ENCODE data around the gene CAMKMT.

The CAMKMT gene

DNA sequence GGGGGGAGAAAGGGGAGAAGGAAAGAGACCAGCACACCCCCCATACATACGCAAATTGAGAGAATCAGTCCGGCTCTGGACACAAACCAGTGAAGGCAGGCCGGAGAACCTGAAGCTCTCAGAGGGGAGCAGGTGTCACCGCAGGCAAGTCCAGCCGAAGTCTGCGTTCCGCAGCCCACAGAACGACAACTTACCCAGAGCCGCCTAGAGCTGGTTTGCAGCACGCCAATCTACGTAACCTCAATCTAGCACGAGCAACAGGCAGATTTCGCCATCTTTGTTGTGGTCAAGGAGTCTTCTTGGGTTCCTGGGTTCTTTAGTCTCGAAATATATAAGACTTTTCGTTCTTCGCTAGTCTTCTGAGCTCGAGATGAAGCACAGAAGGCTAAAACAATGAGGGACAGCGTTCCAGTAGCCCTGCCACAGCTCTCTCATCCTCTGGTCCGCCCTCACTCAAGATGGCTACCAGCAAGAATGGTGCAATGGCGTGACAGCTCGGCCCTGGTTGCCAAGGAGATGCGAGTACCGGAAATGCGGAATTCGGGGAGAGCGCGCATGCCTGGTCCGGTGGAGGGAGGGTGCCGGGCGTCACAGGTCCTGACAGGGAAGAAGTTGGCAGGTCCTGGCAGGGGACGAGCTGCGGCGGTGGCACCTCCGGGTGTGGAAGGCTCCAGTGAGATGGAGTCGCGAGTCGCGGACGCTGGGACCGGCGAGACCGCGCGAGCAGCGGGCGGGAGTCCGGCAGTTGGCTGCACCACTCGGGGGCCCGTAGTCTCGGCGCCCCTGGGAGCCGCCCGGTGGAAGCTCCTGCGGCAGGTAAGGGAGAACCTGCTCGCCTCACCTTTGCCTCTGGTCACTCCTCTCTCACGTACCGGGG, at the start of gene CAMKMT, which contains the start of gene PREPL:
TSS of gene CAMKMT (plus strand) at position 618 of the 877 bp plus-strand sequence.
TSS of gene PREPL (minus strand) at position 165 of the 877 bp plus-strand sequence. CDS start 15,152 bp downstream, outside the sequence.
- Histone ChIP-seq H3K4me1 (ENCODE audit: insufficient read depth, low read length) (peaks cover 3% of the 10 kb centered on the region; the same call in 1 of the 2 replicates), H3K36me3 (ENCODE audit: insufficient read depth, low read depth, low read length) (no peaks in the 10 kb centered on the region), H3K27me3 (ENCODE audit: insufficient read depth, low read length) (no peaks in the 10 kb centered on the region), H3K9ac (ENCODE audit: low read depth, low read length) (peak within 1 kb of the TSS; percentile 98), H3K9me3 (ENCODE audit: insufficient read depth, low read depth, low read length) (no peaks in the 10 kb centered on the region), H3K4me3 (ENCODE audit: low read length) (peak within 1 kb of the TSS; percentile 86), H3K27ac (ENCODE audit: low read length) (peak within 1 kb of the TSS; percentile 99)

DNA sequence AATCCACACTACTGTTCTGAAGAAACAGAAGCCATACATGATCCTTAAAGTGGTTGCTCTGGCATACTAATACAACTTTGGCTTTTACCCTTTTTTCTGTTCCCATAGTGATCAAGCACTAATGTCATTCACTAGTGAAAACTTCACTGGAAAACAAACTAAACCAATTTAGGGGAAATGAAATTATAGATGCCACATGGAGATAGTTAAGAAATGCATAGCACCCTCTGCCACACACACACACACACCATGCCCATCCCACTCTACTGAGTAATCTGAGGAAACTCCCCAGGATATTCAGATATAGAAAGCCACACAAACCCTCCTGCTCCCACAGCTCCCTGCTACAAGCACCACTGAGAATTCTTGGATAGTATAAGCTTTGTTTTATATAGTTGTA, 47.4 kb upstream of the CAMKMT start:
- Histone ChIP-seq H3K9me3 (ENCODE audit: insufficient read depth, low read depth, low read length) (peaks cover 29% of the 10 kb centered on the region), H3K27me3 (ENCODE audit: insufficient read depth, low read length) (no peaks in the 10 kb centered on the region), H3K4me3 (ENCODE audit: low read length) (no peak overlapping the region), H3K36me3 (ENCODE audit: insufficient read depth, low read depth, low read length) (peaks cover 26% of the 10 kb centered on the region), H3K27ac (ENCODE audit: low read length) (no peak overlapping the region), H3K4me1 (ENCODE audit: insufficient read depth, low read length) (no peaks in the 10 kb centered on the region), H3K9ac (ENCODE audit: low read depth, low read length) (no peak overlapping the region)

DNA sequence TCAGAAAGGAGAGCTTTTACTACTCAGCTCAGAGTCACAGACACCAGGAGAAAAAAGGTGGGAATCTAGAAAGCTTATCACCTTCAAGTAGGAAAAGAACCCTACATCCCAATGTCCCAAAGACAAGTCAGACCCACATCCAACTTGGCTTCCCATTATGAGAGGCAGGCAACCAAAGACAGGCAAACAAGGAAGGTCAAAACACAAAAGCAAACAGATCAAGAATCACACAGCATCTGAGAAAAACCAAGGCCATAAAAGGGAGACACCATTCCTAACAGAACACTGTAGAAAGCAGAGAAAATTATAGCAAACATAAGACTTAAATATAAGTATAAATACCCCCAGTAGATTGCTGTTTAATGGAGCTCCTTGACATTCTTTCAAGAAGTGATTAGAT, 45.8 kb upstream of the CAMKMT start:
- H3K27ac ChIP-seq (ENCODE audit: low read length): no peak overlapping the region
- no peaks in the 10 kb centered on the region for H3K27me3 ChIP-seq (ENCODE audit: insufficient read depth, low read length)
- H3K9me3 ChIP-seq (ENCODE audit: insufficient read depth, low read depth, low read length): peaks cover 13% of the 10 kb centered on the region
- H3K4me3 ChIP-seq (ENCODE audit: low read length): no peak overlapping the region
- no peaks in the 10 kb centered on the region for H3K4me1 ChIP-seq (ENCODE audit: insufficient read depth, low read length)
- no peak overlapping the region for H3K9ac ChIP-seq (ENCODE audit: low read depth, low read length)
- H3K36me3 ChIP-seq (ENCODE audit: insufficient read depth, low read depth, low read length): peaks cover 42% of the 10 kb centered on the region

DNA sequence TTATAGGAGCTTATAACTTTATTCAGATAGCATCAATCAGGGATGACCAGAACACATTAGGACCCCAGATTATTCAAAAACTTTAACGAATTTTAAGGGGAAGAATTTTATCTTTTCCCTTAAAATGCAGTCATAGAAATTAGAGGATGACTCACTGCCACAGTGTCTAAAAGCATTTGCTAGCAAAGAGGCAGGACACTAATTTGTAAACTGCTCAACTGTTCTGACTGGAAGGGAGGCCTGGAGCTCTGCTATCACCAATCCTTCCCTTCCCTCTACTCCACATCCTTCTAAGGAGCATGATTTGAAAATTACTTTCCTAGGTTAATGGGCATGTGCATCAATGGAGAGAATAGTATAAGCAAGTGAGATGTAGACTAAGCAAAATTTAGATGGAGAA, 40.9 kb upstream of the CAMKMT start:
- Histone ChIP-seq H3K27me3 (ENCODE audit: insufficient read depth, low read length) (no peaks in the 10 kb centered on the region), H3K4me1 (ENCODE audit: insufficient read depth, low read length) (peaks cover 2% of the 10 kb centered on the region; the same call in 1 of the 2 replicates), H3K9me3 (ENCODE audit: insufficient read depth, low read depth, low read length) (no peaks in the 10 kb centered on the region), H3K27ac (ENCODE audit: low read length) (no peak overlapping the region), H3K9ac (ENCODE audit: low read depth, low read length) (no peak overlapping the region), H3K36me3 (ENCODE audit: insufficient read depth, low read depth, low read length) (peaks cover 57% of the 10 kb centered on the region), H3K4me3 (ENCODE audit: low read length) (no peak overlapping the region)

DNA sequence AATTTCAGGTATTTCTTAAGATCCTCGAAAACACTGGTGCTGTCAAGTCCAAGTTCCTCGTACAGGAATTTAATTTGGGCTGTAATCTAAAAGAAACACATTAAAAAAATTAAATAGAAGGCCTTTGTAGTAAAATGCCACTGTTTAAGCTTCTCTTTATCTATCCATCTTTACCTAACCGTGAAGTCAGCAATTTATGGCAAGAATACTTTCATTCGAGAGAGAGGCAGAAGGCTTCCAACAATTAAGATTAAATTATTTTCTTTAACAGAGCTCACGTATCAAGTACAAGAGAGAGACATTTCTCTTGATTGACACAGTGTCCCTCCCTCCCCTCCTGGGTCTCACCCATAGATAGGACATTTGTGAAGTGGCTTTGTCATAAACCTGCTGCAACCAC, 40.4 kb upstream of the CAMKMT start:
- Histone ChIP-seq H3K4me1 (ENCODE audit: insufficient read depth, low read length) (peaks cover 2% of the 10 kb centered on the region; the same call in 1 of the 2 replicates), H3K36me3 (ENCODE audit: insufficient read depth, low read depth, low read length) (peaks cover 61% of the 10 kb centered on the region), H3K27me3 (ENCODE audit: insufficient read depth, low read length) (no peaks in the 10 kb centered on the region), H3K4me3 (ENCODE audit: low read length) (no peak overlapping the region), H3K27ac (ENCODE audit: low read length) (no peak overlapping the region), H3K9me3 (ENCODE audit: insufficient read depth, low read depth, low read length) (no peaks in the 10 kb centered on the region), H3K9ac (ENCODE audit: low read depth, low read length) (no peak overlapping the region)

DNA sequence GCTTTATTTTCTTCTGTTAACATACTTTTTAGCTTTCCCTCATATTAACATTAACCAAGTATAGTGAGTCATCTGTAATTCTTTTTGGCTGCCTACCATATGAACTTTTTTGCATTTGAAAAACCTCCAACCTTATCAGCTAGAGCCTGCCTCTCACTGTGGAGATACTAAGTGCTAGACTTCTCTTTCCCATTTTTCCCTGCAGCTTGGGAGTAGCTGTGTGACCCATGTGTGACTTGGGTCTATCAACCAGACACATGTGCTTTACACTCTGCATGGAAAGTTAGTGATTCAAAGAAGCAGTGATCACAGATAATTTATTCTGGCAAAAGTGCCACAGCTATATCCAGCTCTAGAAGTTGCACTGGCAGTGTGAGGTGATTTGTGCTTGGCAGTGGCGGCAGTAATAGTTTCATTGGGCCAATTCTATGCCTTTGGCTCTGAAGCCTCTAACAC, 36.7 kb upstream of the CAMKMT start:
- Histone ChIP-seq H3K36me3 (ENCODE audit: insufficient read depth, low read depth, low read length) (peaks cover 55% of the 10 kb centered on the region), H3K27ac (ENCODE audit: low read length) (no peak overlapping the region), H3K9me3 (ENCODE audit: insufficient read depth, low read depth, low read length) (no peaks in the 10 kb centered on the region), H3K27me3 (ENCODE audit: insufficient read depth, low read length) (no peaks in the 10 kb centered on the region), H3K4me1 (ENCODE audit: insufficient read depth, low read length) (peaks cover 2% of the 10 kb centered on the region; the same call in 1 of the 2 replicates), H3K4me3 (ENCODE audit: low read length) (no peak overlapping the region), H3K9ac (ENCODE audit: low read depth, low read length) (no peak overlapping the region)

DNA sequence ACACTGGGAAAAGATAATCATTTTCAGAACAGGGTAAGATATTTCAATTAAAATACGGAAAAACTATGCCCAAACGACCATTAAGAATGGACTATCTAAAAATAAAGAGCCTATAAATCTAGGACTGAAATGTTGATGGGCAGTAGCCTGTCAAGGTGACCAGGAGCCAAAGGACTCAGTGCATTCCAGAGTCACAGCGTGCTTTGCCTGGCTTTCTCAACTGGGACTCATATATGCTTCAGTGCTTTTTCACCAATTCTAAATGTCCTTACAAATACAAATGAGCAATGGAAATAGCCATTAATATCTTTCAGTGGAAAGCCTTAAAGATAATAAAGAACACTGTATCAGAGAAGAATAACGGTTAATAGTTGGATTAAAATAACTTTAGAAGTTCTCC, 35.9 kb upstream of the CAMKMT start:
- Histone ChIP-seq H3K36me3 (ENCODE audit: insufficient read depth, low read depth, low read length) (peaks cover 50% of the 10 kb centered on the region), H3K4me3 (ENCODE audit: low read length) (no peak overlapping the region)

DNA sequence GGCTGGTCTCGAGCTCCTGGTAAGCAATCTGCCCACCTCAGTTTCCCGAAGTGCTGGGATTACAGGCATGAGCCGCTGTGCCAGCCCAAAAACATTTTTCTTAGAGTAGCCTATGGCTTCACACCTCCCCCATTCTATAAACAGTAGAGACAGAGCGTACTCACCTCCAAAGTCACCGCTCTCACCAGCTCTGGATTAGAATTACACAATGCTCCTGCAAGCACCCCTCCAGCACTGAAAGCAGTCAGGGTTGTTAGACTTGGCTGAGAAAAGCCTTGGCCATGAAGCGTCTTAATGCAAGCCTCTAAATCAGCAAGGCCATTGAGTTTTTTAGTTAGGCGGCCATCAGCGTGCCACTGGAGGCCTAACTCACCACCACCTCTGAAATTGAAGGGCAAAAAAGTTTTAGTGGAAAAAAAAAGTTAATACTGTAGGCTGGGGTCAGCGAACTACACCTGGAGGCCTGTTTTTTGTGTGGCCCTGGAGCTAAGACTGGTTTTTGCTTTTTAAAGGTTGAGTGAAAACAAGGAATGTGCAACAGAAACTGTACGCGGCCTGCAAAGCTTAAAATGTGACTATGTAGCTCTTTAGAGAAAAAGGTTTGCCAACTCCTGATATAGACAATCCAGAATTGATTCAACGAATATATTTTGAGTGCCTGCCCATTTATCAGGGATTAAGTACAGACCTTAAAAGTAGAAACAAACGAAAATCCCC, 35.0 kb upstream of the CAMKMT start:
- H3K9me3 ChIP-seq (ENCODE audit: insufficient read depth, low read depth, low read length): no peaks in the 10 kb centered on the region
- no peak overlapping the region for H3K27ac ChIP-seq (ENCODE audit: low read length)
- no peaks in the 10 kb centered on the region for H3K27me3 ChIP-seq (ENCODE audit: insufficient read depth, low read length)
- H3K9ac ChIP-seq (ENCODE audit: low read depth, low read length): no peak overlapping the region
- no peak overlapping the region for H3K4me3 ChIP-seq (ENCODE audit: low read length)
- peaks cover 46% of the 10 kb centered on the region for H3K36me3 ChIP-seq (ENCODE audit: insufficient read depth, low read depth, low read length)
- peaks cover 2% of the 10 kb centered on the region; the same call in 1 of the 2 replicates for H3K4me1 ChIP-seq (ENCODE audit: insufficient read depth, low read length)

More for the DNA sequence above, 35.9 kb upstream of the CAMKMT start:
- no peak overlapping the region for H3K27ac ChIP-seq (ENCODE audit: low read length)
- H3K9me3 ChIP-seq (ENCODE audit: insufficient read depth, low read depth, low read length): no peaks in the 10 kb centered on the region
- H3K27me3 ChIP-seq (ENCODE audit: insufficient read depth, low read length): no peaks in the 10 kb centered on the region
- H3K4me1 ChIP-seq (ENCODE audit: insufficient read depth, low read length): peaks cover 2% of the 10 kb centered on the region; the same call in 1 of the 2 replicates
- H3K9ac ChIP-seq (ENCODE audit: low read depth, low read length): no peak overlapping the region

DNA sequence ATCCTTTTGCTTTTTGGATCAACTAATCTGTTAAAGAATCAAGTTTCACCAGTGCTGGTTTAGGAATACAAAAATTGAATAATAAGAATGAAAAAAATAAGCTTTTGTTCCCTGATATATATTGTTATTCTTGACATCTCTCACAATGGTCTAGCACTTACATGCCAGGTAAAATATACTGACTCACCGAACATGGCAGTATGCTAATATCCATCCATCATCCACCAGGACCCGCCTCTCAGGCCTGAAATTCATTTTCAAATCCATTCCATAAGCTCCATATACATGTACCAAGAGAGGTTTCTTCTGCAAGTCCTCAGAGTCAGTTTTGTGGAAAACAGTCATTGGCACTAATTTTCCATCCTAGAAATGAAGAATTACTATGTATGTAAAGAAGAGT, 33.0 kb upstream of the CAMKMT start:
- Histone ChIP-seq H3K9me3 (ENCODE audit: insufficient read depth, low read depth, low read length) (no peaks in the 10 kb centered on the region), H3K4me1 (ENCODE audit: insufficient read depth, low read length) (peaks cover 2% of the 10 kb centered on the region; the same call in 1 of the 2 replicates), H3K36me3 (ENCODE audit: insufficient read depth, low read depth, low read length) (peaks cover 37% of the 10 kb centered on the region), H3K27me3 (ENCODE audit: insufficient read depth, low read length) (no peaks in the 10 kb centered on the region), H3K9ac (ENCODE audit: low read depth, low read length) (no peak overlapping the region), H3K4me3 (ENCODE audit: low read length) (no peak overlapping the region), H3K27ac (ENCODE audit: low read length) (no peak overlapping the region)

DNA sequence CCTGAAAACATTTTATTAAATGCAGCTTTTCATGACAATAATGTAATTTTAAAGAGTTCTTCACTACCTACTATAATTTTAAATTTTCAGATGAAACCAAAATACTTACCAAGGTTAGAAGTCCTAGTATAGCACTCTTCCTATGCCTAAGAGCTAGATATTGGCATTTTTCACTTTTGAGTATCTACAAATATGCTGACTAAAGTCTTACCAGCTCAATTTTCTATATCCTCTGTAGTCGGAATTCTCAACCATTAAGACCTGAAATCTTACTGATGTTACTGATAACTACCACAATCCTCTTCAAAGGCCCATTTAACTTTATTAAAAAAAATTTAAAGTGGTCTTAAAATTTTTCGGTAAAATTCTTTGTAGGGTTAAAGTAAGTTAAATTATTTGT, 32.4 kb upstream of the CAMKMT start:
- Histone ChIP-seq H3K9me3 (ENCODE audit: insufficient read depth, low read depth, low read length) (no peaks in the 10 kb centered on the region), H3K4me1 (ENCODE audit: insufficient read depth, low read length) (peaks cover 2% of the 10 kb centered on the region; the same call in 1 of the 2 replicates), H3K4me3 (ENCODE audit: low read length) (no peak overlapping the region), H3K27me3 (ENCODE audit: insufficient read depth, low read length) (no peaks in the 10 kb centered on the region), H3K36me3 (ENCODE audit: insufficient read depth, low read depth, low read length) (peaks cover 34% of the 10 kb centered on the region), H3K27ac (ENCODE audit: low read length) (no peak overlapping the region), H3K9ac (ENCODE audit: low read depth, low read length) (no peak overlapping the region)

DNA sequence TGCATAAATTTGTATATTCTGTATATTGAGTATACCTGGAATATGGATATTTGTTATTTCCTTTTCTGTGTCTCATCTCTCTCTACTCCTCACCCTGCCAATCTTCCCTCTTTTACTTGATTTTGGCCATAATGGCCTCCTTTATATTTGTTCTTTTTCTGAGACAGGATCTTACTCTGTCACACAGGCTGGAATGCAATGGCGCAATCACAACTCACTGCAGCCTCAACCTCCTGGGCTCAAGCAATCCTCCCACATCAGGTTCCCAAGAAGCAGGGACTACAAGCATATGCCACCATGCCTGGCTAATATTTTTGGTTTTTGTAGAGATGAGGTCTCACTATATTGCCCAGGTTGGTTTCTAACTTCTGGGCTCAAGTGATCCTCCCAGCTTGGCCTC, 30.9 kb upstream of the CAMKMT start:
- H3K27ac ChIP-seq (ENCODE audit: low read length): no peak overlapping the region
- no peak overlapping the region for H3K9ac ChIP-seq (ENCODE audit: low read depth, low read length)
- no peaks in the 10 kb centered on the region for H3K4me1 ChIP-seq (ENCODE audit: insufficient read depth, low read length)
- H3K27me3 ChIP-seq (ENCODE audit: insufficient read depth, low read length): no peaks in the 10 kb centered on the region
- H3K36me3 ChIP-seq (ENCODE audit: insufficient read depth, low read depth, low read length): peaks cover 29% of the 10 kb centered on the region
- H3K9me3 ChIP-seq (ENCODE audit: insufficient read depth, low read depth, low read length): no peaks in the 10 kb centered on the region
- no peak overlapping the region for H3K4me3 ChIP-seq (ENCODE audit: low read length)

All from iPS-20b (cell line).